ENCODE data around the gene MYO5A.

The MYO5A gene

GRCh38 chr15:52415628-52416027, 113.1 kb downstream of the MYO5A start:
- no peak overlapping the region for H3K27ac ChIP-seq (ENCODE audit: low read depth, low read length)
- H3K9ac ChIP-seq (ENCODE audit: low read length in 5 of 5) = no peak overlapping the region
- H3K4me1 ChIP-seq (ENCODE audit: control insufficient read depth in 5 of 5, insufficient read depth in 5 of 5, low read length in 5 of 5) = no peaks in the 10 kb centered on the region
- no peaks in the 10 kb centered on the region for H3K9me3 ChIP-seq (ENCODE audit: control insufficient read depth in 5 of 5, low read length in 5 of 5)
- no peaks in the 10 kb centered on the region for H3K27me3 ChIP-seq (ENCODE audit: control insufficient read depth in 5 of 5, insufficient read depth in 4 of 5, low read length in 5 of 5)
- peaks cover 3 to 11% (median 9%) of the 10 kb centered on the region in 5 donors for H3K36me3 ChIP-seq (ENCODE audit: control insufficient read depth in 5 of 5, insufficient read depth in 5 of 5, low read length in 5 of 5)
- no peak overlapping the region for H3K4me3 ChIP-seq (ENCODE audit: low read depth in 1 of 5, low read length in 5 of 5)

- Histone ChIP-seq H3K4me1 (ENCODE audit: control insufficient read depth in 5 of 5, insufficient read depth in 5 of 5, low read length in 5 of 5) (peaks cover 0 to 3% (median 0%) of the 10 kb centered on the region in 5 donors), H3K36me3 (ENCODE audit: control insufficient read depth in 5 of 5, insufficient read depth in 5 of 5, low read length in 5 of 5) (peaks cover 3 to 14% (median 9%) of the 10 kb centered on the region in 5 donors), H3K9ac (ENCODE audit: low read length in 5 of 5) (no peak overlapping the region), H3K27me3 (ENCODE audit: control insufficient read depth in 5 of 5, insufficient read depth in 4 of 5, low read length in 5 of 5) (no peaks in the 10 kb centered on the region), H3K9me3 (ENCODE audit: control insufficient read depth in 5 of 5, low read length in 5 of 5) (no peaks in the 10 kb centered on the region), H3K4me3 (ENCODE audit: low read depth in 1 of 5, low read length in 5 of 5) (no peak overlapping the region), H3K27ac (ENCODE audit: low read depth, low read length) (no peak overlapping the region)
Observed at GRCh38 chr15:52414936-52415335, 113.7 kb downstream of the MYO5A start.

GRCh38 chr15:52408823-52409222, 119.9 kb downstream of the MYO5A start:
- no peak overlapping the region for H3K9ac ChIP-seq (ENCODE audit: low read length in 5 of 5)
- H3K9me3 ChIP-seq (ENCODE audit: control insufficient read depth in 5 of 5, low read length in 5 of 5) = no peaks in the 10 kb centered on the region
- H3K27ac ChIP-seq (ENCODE audit: low read depth, low read length) = no peak overlapping the region
- no peak overlapping the region for H3K4me3 ChIP-seq (ENCODE audit: low read depth in 1 of 5, low read length in 5 of 5)
- H3K36me3 ChIP-seq (ENCODE audit: control insufficient read depth in 5 of 5, insufficient read depth in 5 of 5, low read length in 5 of 5) = peaks cover 8 to 25% (median 9%) of the 10 kb centered on the region in 5 donors
- H3K4me1 ChIP-seq (ENCODE audit: control insufficient read depth in 5 of 5, insufficient read depth in 5 of 5, low read length in 5 of 5) = peaks cover 0 to 8% (median 0%) of the 10 kb centered on the region in 5 donors
- H3K27me3 ChIP-seq (ENCODE audit: control insufficient read depth in 5 of 5, insufficient read depth in 4 of 5, low read length in 5 of 5) = no peaks in the 10 kb centered on the region

- Histone ChIP-seq H3K4me1 (ENCODE audit: control insufficient read depth in 5 of 5, insufficient read depth in 5 of 5, low read length in 5 of 5) (peaks cover 0 to 8% (median 0%) of the 10 kb centered on the region in 5 donors), H3K27me3 (ENCODE audit: control insufficient read depth in 5 of 5, insufficient read depth in 4 of 5, low read length in 5 of 5) (no peaks in the 10 kb centered on the region), H3K4me3 (ENCODE audit: low read depth in 1 of 5, low read length in 5 of 5) (no peak overlapping the region), H3K9me3 (ENCODE audit: control insufficient read depth in 5 of 5, low read length in 5 of 5) (no peaks in the 10 kb centered on the region), H3K9ac (ENCODE audit: low read length in 5 of 5) (no peak overlapping the region), H3K27ac (ENCODE audit: low read depth, low read length) (no peak overlapping the region), H3K36me3 (ENCODE audit: control insufficient read depth in 5 of 5, insufficient read depth in 5 of 5, low read length in 5 of 5) (peaks cover 6 to 19% (median 11%) of the 10 kb centered on the region in 5 donors)
Observed at GRCh38 chr15:52407374-52407773, 121.3 kb downstream of the MYO5A start.

- no peaks in the 10 kb centered on the region for H3K27me3 ChIP-seq (ENCODE audit: control insufficient read depth in 5 of 5, insufficient read depth in 4 of 5, low read length in 5 of 5)
- peaks cover 0 to 8% (median 0%) of the 10 kb centered on the region in 5 donors for H3K4me1 ChIP-seq (ENCODE audit: control insufficient read depth in 5 of 5, insufficient read depth in 5 of 5, low read length in 5 of 5)
- H3K36me3 ChIP-seq (ENCODE audit: control insufficient read depth in 5 of 5, insufficient read depth in 5 of 5, low read length in 5 of 5) = peaks cover 6 to 19% (median 11%) of the 10 kb centered on the region in 5 donors
- no peak overlapping the region for H3K27ac ChIP-seq (ENCODE audit: low read depth, low read length)
- no peak overlapping the region for H3K9ac ChIP-seq (ENCODE audit: low read length in 5 of 5)
- H3K4me3 ChIP-seq (ENCODE audit: low read depth in 1 of 5, low read length in 5 of 5) = no peak overlapping the region
- no peaks in the 10 kb centered on the region for H3K9me3 ChIP-seq (ENCODE audit: control insufficient read depth in 5 of 5, low read length in 5 of 5)
Observed at GRCh38 chr15:52406601-52407000, 122.1 kb downstream of the MYO5A start.

- Histone ChIP-seq H3K27ac (ENCODE audit: low read depth, low read length) (no peak overlapping the region), H3K9me3 (ENCODE audit: control insufficient read depth in 5 of 5, low read length in 5 of 5) (no peaks in the 10 kb centered on the region), H3K27me3 (ENCODE audit: control insufficient read depth in 5 of 5, insufficient read depth in 4 of 5, low read length in 5 of 5) (no peaks in the 10 kb centered on the region), H3K9ac (ENCODE audit: low read length in 5 of 5) (no peak overlapping the region), H3K4me1 (ENCODE audit: control insufficient read depth in 5 of 5, insufficient read depth in 5 of 5, low read length in 5 of 5) (peaks cover 0 to 8% (median 0%) of the 10 kb centered on the region in 5 donors), H3K36me3 (ENCODE audit: control insufficient read depth in 5 of 5, insufficient read depth in 5 of 5, low read length in 5 of 5) (peaks cover 6 to 19% (median 11%) of the 10 kb centered on the region in 5 donors), H3K4me3 (ENCODE audit: low read depth in 1 of 5, low read length in 5 of 5) (no peak overlapping the region)
Observed at GRCh38 chr15:52405856-52406255, 122.8 kb downstream of the MYO5A start.

- peaks cover 7 to 19% (median 10%) of the 10 kb centered on the region in 5 donors for H3K36me3 ChIP-seq (ENCODE audit: control insufficient read depth in 5 of 5, insufficient read depth in 5 of 5, low read length in 5 of 5)
- peaks cover 0 to 2% (median 0%) of the 10 kb centered on the region in 5 donors for H3K4me1 ChIP-seq (ENCODE audit: control insufficient read depth in 5 of 5, insufficient read depth in 5 of 5, low read length in 5 of 5)
- no peak overlapping the region for H3K9ac ChIP-seq (ENCODE audit: low read length in 5 of 5)
- H3K27me3 ChIP-seq (ENCODE audit: control insufficient read depth in 5 of 5, insufficient read depth in 4 of 5, low read length in 5 of 5) = no peaks in the 10 kb centered on the region
- no peak overlapping the region for H3K4me3 ChIP-seq (ENCODE audit: low read depth in 1 of 5, low read length in 5 of 5)
- no peak overlapping the region for H3K27ac ChIP-seq (ENCODE audit: low read depth, low read length)
- no peaks in the 10 kb centered on the region for H3K9me3 ChIP-seq (ENCODE audit: control insufficient read depth in 5 of 5, low read length in 5 of 5)
Observed at GRCh38 chr15:52397118-52397517, 131.6 kb downstream of the MYO5A start.

GRCh38 chr15:52394118-52394517, 134.6 kb downstream of the MYO5A start:
- H3K36me3 ChIP-seq (ENCODE audit: control insufficient read depth in 5 of 5, insufficient read depth in 5 of 5, low read length in 5 of 5) = peaks cover 14 to 23% (median 20%) of the 10 kb centered on the region in 5 donors
- H3K9ac ChIP-seq (ENCODE audit: low read length in 5 of 5) = no peak overlapping the region
- H3K4me1 ChIP-seq (ENCODE audit: control insufficient read depth in 5 of 5, insufficient read depth in 5 of 5, low read length in 5 of 5) = peaks cover 0 to 5% (median under 1%) of the 10 kb centered on the region in 5 donors
- no peaks in the 10 kb centered on the region for H3K9me3 ChIP-seq (ENCODE audit: control insufficient read depth in 5 of 5, low read length in 5 of 5)
- no peak overlapping the region for H3K4me3 ChIP-seq (ENCODE audit: low read depth in 1 of 5, low read length in 5 of 5)
- no peaks in the 10 kb centered on the region for H3K27me3 ChIP-seq (ENCODE audit: control insufficient read depth in 5 of 5, insufficient read depth in 4 of 5, low read length in 5 of 5)
- H3K27ac ChIP-seq (ENCODE audit: low read depth, low read length) = no peak overlapping the region

GRCh38 chr15:52392008-52392687, 136.5 kb downstream of the MYO5A start:
- H3K4me1 ChIP-seq (ENCODE audit: control insufficient read depth in 5 of 5, insufficient read depth in 5 of 5, low read length in 5 of 5) = peaks cover 0 to 13% (median 6%) of the 10 kb centered on the region in 5 donors
- no peak overlapping the region for H3K27ac ChIP-seq (ENCODE audit: low read depth, low read length)
- no peaks in the 10 kb centered on the region for H3K9me3 ChIP-seq (ENCODE audit: control insufficient read depth in 5 of 5, low read length in 5 of 5)
- no peak overlapping the region for H3K4me3 ChIP-seq (ENCODE audit: low read depth in 1 of 5, low read length in 5 of 5)
- H3K9ac ChIP-seq (ENCODE audit: low read length in 5 of 5) = no peak overlapping the region
- H3K27me3 ChIP-seq (ENCODE audit: control insufficient read depth in 5 of 5, insufficient read depth in 4 of 5, low read length in 5 of 5) = no peaks in the 10 kb centered on the region
- peaks cover 18 to 33% (median 27%) of the 10 kb centered on the region in 5 donors for H3K36me3 ChIP-seq (ENCODE audit: control insufficient read depth in 5 of 5, insufficient read depth in 5 of 5, low read length in 5 of 5)

GRCh38 chr15:52391069-52391468, 137.6 kb downstream of the MYO5A start:
- Histone ChIP-seq H3K27me3 (ENCODE audit: control insufficient read depth in 5 of 5, insufficient read depth in 4 of 5, low read length in 5 of 5) (no peaks in the 10 kb centered on the region), H3K9me3 (ENCODE audit: control insufficient read depth in 5 of 5, low read length in 5 of 5) (no peaks in the 10 kb centered on the region), H3K36me3 (ENCODE audit: control insufficient read depth in 5 of 5, insufficient read depth in 5 of 5, low read length in 5 of 5) (peaks cover 16 to 35% (median 22%) of the 10 kb centered on the region in 5 donors), H3K4me1 (ENCODE audit: control insufficient read depth in 5 of 5, insufficient read depth in 5 of 5, low read length in 5 of 5) (peaks cover 0 to 13% (median 6%) of the 10 kb centered on the region in 5 donors), H3K4me3 (ENCODE audit: low read depth in 1 of 5, low read length in 5 of 5) (no peak overlapping the region), H3K9ac (ENCODE audit: low read length in 5 of 5) (no peak overlapping the region), H3K27ac (ENCODE audit: low read depth, low read length) (no peak overlapping the region)

All from subcutaneous abdominal adipose tissue (tissue), 5 donors.